Naive B cell (primary cell): ENCODE measurements around the gene CDC42EP5. TPM values are rescaled to one million over a fixed set of nuclear protein-coding genes. Genes with fewer than 3 reads are reported as not detected.

Experiments
- polyA plus RNA-seq, 6 donors: library from polyadenylated mRNA; unstranded; fragments of 300-500 nt; fragmentation: Illumina TruSeq; gene quantifications; one replicate each; pipeline ENCODE4 v1.2.3, GENCODE V29; 2021; ENCODE audit warnings: low read depth in 6 of 6

CDC42EP5 gene
- polyA plus RNA-seq, 6 donors from 2014 or later = not detected

Other genes with a start within 250 kb of the CDC42EP5 start
- 1 to 10 TPM in 1 of 6 donors, under 1 TPM in 2, not detected in 3; 0.18 to 1.5 (median 0.66) TPM for gene LILRA6, start 230.5 kb downstream of the CDC42EP5 start, polyA plus RNA-seq
- gene LILRB5, start 216.0 kb downstream of the CDC42EP5 start, polyA plus RNA-seq = not detected
- gene LILRB2, start 192.2 kb downstream of the CDC42EP5 start, polyA plus RNA-seq = 1 to 10 TPM in 2 of 6 donors, under 1 TPM in 3, not detected in 1; 0.36 to 1.6 (median 0.76) TPM
- 1 to 10 TPM in 1 of 6 donors, under 1 TPM in 3, not detected in 2; 0.29 to 1.1 (median 0.76) TPM for gene LILRA5, start 160.1 kb downstream of the CDC42EP5 start, polyA plus RNA-seq
- 10 to 100 TPM in 3 of 6 donors, 1 to 10 TPM in 3; 7.1 to 25.7 (median 10.3) TPM for gene LILRA4, start 134.1 kb downstream of the CDC42EP5 start, polyA plus RNA-seq
- gene LAIR1, start 108.4 kb downstream of the CDC42EP5 start, polyA plus RNA-seq = 100 to 1,000 TPM; 129 to 246 (median 160) TPM
- under 1 TPM in 3 of 6 donors, not detected in 3; 0.06 to 0.09 (median 0.08) TPM for gene TTYH1, start 57.8 kb downstream of the CDC42EP5 start, polyA plus RNA-seq
- 10 to 100 TPM in 2 of 6 donors, 1 to 10 TPM in 4; 4.0 to 17.4 (median 8.6) TPM for gene LENG8, start 24.1 kb downstream of the CDC42EP5 start, polyA plus RNA-seq
- gene LENG9, start 9.5 kb downstream of the CDC42EP5 start, polyA plus RNA-seq = under 1 TPM in 5 of 6 donors, not detected in 1; 0.20 to 0.62 (median 0.31) TPM
- under 1 TPM in 3 of 6 donors, not detected in 3; 0.55 to 0.93 (median 0.66) TPM for gene LAIR2, start 29.5 kb upstream of the CDC42EP5 start, polyA plus RNA-seq
- 1 to 10 TPM; 1.4 to 9.2 (median 2.9) TPM for gene LILRA2, start 100.5 kb upstream of the CDC42EP5 start, polyA plus RNA-seq
- 1 to 10 TPM in 1 of 6 donors, under 1 TPM in 4, not detected in 1; 0.35 to 1.4 (median 0.41) TPM for gene LILRA1, start 120.3 kb upstream of the CDC42EP5 start, polyA plus RNA-seq
- 10 to 100 TPM; 23.7 to 35.7 (median 27.9) TPM for gene LILRB1, start 157.2 kb upstream of the CDC42EP5 start, polyA plus RNA-seq
- gene LILRB4, start 189.7 kb upstream of the CDC42EP5 start, polyA plus RNA-seq = under 1 TPM in 2 of 6 donors, not detected in 4; 0.16 to 0.48 TPM